ENCODE results near the gene RAB22A. TPM values are rescaled to one million over a fixed set of nuclear protein-coding genes. Genes with fewer than 3 reads are reported as not detected.

Gene RAB22A
- total RNA-seq, 2 donors from 2014 or later = 8.4 to 11.6 TPM

DNA sequence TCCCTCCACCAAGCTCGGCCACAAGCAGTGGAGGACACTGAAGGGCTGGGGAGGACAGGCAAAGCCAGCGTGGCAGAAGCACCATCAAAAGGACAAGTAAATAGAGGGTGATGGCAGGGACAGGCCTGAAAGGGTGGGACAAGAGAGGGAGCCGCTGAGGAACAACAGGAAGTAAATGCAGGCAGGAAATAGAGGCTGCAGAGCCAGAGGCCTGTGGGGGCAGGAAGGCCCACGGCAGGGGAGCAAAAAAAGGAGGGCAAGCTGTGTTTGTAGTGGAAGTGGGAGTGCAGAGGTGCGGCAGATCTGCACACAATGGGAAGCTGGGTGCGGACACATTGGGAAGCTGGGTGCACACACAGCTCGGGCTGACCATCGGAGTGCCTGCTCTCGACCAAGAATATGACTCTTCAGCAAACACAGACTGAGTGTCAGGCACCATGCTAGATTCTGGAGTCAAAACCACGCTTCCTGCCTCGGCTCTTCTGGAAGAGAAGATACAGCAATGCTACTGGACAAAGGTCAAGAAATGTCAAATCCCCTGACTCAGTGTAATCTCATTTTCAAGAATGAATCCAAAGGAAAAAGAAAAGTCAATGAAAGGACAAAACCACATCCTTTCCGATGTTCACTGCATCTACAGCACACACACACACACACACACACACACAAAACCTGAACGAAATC is 40.4 kb upstream of the RAB22A start:
- 90 to 92% methylated on average over 10 to 11 of the region's 13 CpGs for WGBS, 2 experiments (ENCODE audit: insufficient coverage in 1 of 2, insufficient read length in 1 of 2)
- peaks cover 44% of the 10 kb centered on the region for H3K36me3 Mint-ChIP-seq (ENCODE audit: low read depth)
- peaks cover 2% of the 10 kb centered on the region for H3K9me3 Mint-ChIP-seq
- H3K4me3 Mint-ChIP-seq = no peak overlapping the region
- H3K27me3 ChIP-seq (ENCODE audit: control insufficient read depth, insufficient read depth, low read length, poor library complexity, severe bottlenecking) = no peaks in the 10 kb centered on the region
- DNase-seq = no peak
- H3K4me1 ChIP-seq (ENCODE audit: control insufficient read depth, insufficient read depth, low read length) = no peaks in the 10 kb centered on the region
- no peaks in the 10 kb centered on the region for H3K27me3 Mint-ChIP-seq (ENCODE audit: insufficient read depth)
- peaks cover 70% of the 10 kb centered on the region for H3K36me3 ChIP-seq (ENCODE audit: control insufficient read depth, insufficient read depth, low read length)
- no peak overlapping the region for H3K27ac ChIP-seq (ENCODE audit: low read depth, low read length)
- peaks cover 7% of the 10 kb centered on the region for H3K9me3 ChIP-seq (ENCODE audit: control insufficient read depth, low read length)
- TF ChIP-seq, protein P1, sequence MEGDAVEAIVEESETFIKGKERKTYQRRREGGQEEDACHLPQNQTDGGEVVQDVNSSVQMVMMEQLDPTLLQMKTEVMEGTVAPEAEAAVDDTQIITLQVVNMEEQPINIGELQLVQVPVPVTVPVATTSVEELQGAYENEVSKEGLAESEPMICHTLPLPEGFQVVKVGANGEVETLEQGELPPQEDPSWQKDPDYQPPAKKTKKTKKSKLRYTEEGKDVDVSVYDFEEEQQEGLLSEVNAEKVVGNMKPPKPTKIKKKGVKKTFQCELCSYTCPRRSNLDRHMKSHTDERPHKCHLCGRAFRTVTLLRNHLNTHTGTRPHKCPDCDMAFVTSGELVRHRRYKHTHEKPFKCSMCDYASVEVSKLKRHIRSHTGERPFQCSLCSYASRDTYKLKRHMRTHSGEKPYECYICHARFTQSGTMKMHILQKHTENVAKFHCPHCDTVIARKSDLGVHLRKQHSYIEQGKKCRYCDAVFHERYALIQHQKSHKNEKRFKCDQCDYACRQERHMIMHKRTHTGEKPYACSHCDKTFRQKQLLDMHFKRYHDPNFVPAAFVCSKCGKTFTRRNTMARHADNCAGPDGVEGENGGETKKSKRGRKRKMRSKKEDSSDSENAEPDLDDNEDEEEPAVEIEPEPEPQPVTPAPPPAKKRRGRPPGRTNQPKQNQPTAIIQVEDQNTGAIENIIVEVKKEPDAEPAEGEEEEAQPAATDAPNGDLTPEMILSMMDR (conservative IDR thresholded peaks at IDR 0.05) = no peak
- H3K27ac Mint-ChIP-seq = no peak overlapping the region
- H3K4me3 ChIP-seq (ENCODE audit: low read length) = no peak overlapping the region
- H3K4me1 Mint-ChIP-seq = no peaks in the 10 kb centered on the region
- no peak overlapping the region for H3K9ac ChIP-seq (ENCODE audit: extremely low read depth, low read length, poor library complexity, severe bottlenecking)

DNA sequence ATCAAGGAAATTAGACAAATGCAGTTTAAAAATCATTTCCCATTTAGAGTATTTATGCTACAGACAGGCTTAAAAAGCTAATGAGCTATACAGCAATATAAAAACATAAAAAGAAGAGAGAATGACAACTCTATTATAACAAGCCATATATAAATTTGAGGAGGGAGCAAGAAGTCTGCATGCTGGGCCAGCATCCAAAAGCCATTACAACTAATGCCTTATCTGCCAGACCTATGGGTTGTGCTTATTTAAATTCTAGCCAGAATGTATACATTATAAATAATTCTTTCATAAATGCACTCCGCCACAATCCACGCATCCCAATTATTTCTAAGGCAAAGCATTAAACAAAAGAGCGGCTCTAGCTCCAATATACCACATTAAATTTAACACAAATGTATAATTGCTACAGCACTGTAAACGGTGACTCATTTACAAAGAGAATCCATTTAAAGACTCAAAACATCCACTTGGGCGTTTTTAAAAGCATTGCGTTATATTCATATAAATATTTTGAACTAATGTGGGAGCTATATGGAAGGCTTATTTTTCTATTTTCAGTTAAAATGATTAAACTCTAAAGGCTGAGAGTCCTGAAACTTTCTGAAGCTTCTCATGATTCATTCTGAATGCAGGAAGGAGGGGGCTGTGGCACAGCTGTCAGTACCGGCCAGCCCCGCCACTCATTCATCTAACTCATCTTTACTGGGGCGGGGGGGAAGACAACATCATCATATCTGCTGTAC is 37.7 kb upstream of the RAB22A start:
- TF ChIP-seq, protein P1 (conservative IDR thresholded peaks at IDR 0.05) = no peak
- Histone ChIP-seq H3K27ac (ENCODE audit: low read depth, low read length) (no peak overlapping the region), H3K4me1 (ENCODE audit: control insufficient read depth, insufficient read depth, low read length) (no peaks in the 10 kb centered on the region), H3K4me3 (ENCODE audit: low read length) (no peak overlapping the region), H3K9ac (ENCODE audit: extremely low read depth, low read length, poor library complexity, severe bottlenecking) (no peak overlapping the region), H3K36me3 (ENCODE audit: control insufficient read depth, insufficient read depth, low read length) (peaks cover 56% of the 10 kb centered on the region), H3K27me3 (ENCODE audit: control insufficient read depth, insufficient read depth, low read length, poor library complexity, severe bottlenecking) (no peaks in the 10 kb centered on the region), H3K9me3 (ENCODE audit: control insufficient read depth, low read length) (peaks cover 22% of the 10 kb centered on the region)
- Mint-ChIP-seq H3K9me3 (peaks cover 5% of the 10 kb centered on the region), H3K27me3 (ENCODE audit: insufficient read depth) (no peaks in the 10 kb centered on the region), H3K36me3 (ENCODE audit: low read depth) (peaks cover 51% of the 10 kb centered on the region), H3K4me1 (no peaks in the 10 kb centered on the region), H3K4me3 (no peak overlapping the region), H3K27ac (no peak overlapping the region)
- no peak for DNase-seq
- 97 to 98% methylated on average over 4 to 6 of the region's 9 CpGs for WGBS, 2 experiments (ENCODE audit: insufficient coverage in 1 of 2, insufficient read length in 1 of 2)

DNA sequence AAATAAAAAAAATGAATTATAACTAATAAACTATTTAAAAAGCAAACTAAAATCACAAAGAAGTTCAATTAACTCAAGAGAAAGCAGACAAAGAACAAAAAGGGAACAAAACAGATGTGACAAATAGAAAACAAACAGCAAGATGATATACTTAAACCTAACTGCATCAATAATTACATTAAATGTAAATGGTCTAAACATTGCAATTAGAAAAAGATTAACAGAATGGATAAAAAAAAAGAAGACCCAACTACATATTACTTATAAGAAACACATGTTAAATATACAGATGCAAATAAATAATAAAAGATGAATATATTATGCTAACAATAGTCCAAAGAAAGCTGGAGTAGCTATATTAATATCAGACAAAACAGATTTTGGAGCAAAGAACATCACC is 35.1 kb upstream of the RAB22A start:
- TF ChIP-seq, protein P1 (conservative IDR thresholded peaks at IDR 0.05) = no peak
- Histone ChIP-seq H3K36me3 (ENCODE audit: control insufficient read depth, insufficient read depth, low read length) (peaks cover 41% of the 10 kb centered on the region), H3K9me3 (ENCODE audit: control insufficient read depth, low read length) (peaks cover 22% of the 10 kb centered on the region), H3K27ac (ENCODE audit: low read depth, low read length) (no peak overlapping the region), H3K9ac (ENCODE audit: extremely low read depth, low read length, poor library complexity, severe bottlenecking) (no peak overlapping the region), H3K4me1 (ENCODE audit: control insufficient read depth, insufficient read depth, low read length) (no peaks in the 10 kb centered on the region), H3K4me3 (ENCODE audit: low read length) (no peak overlapping the region), H3K27me3 (ENCODE audit: control insufficient read depth, insufficient read depth, low read length, poor library complexity, severe bottlenecking) (no peaks in the 10 kb centered on the region)
- no peak overlapping the region for H3K27ac Mint-ChIP-seq
- no peak for DNase-seq
- no peaks in the 10 kb centered on the region for H3K27me3 Mint-ChIP-seq (ENCODE audit: insufficient read depth)
- H3K9me3 Mint-ChIP-seq = peaks cover 5% of the 10 kb centered on the region
- peaks cover 39% of the 10 kb centered on the region for H3K36me3 Mint-ChIP-seq (ENCODE audit: low read depth)
- H3K4me1 Mint-ChIP-seq = peaks cover 6% of the 10 kb centered on the region
- H3K4me3 Mint-ChIP-seq = no peak overlapping the region

Measured in endodermal cell (in vitro differentiated cells).